Retinal pigment epithelial cell (primary cell): ENCODE results near the gene TLK2.

ENCODE experiments used
- DNase-seq: peaks from one replicate; pipeline ENCODE4 v3.0.0-alpha.2; 2010; ENCODE audit warnings: low read depth
- H3K4me3 ChIP-seq: 2 replicates; pipeline ENCODE4 v1.5.1; 2011; ENCODE audit warnings: mild to moderate bottlenecking, low read length, control low read depth, moderate library complexity
- TF ChIP-seq, protein P1 (sequence below): conservative IDR thresholded peaks from 2 replicates; pipeline ENCODE4 v1.5.1; 2011; ENCODE audit warnings: low read depth, low read length, control low read depth, inconsistent platforms

TLK2 gene

DNA sequence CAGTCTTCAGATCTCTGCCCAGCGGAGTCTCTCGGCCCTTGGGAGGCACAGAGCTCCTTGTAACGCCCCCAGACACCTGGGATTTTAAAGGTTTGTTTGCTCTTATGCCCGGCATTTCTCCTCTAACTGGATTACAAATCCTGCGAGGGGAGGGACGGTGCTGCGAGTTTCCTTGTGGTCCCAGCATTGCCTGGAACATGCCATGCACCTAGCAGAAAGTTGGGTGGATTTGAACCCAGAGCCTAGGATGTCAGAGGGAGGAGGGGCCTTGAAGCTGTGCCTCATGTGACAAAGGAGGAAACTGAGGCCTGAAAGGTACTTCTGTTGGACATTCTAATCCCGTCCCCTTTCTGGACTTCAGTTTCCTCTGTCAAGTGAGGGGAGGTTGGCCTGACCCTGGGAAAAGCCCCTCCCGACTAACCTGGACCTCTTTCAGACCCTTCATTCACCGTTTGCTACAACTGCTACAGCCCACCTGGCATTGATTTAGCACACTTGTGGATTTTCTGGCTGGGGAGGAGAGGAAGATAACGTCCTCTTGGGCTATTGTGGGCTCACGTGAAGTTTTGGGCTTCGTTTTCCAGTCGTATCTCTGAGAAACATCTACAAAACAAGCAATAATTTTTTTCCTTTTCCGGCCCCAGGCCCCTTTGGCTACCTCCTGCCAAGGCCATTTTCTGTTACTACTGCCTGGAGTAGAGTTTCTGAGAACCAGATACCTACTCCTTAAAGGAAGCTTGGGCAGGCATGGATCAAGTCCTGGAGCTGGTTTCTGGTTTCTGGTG lies 179.7 kb downstream of the TLK2 start:
- no peak for DNase-seq
- no peak overlapping the region for H3K4me3 ChIP-seq
- TF ChIP-seq, protein P1, sequence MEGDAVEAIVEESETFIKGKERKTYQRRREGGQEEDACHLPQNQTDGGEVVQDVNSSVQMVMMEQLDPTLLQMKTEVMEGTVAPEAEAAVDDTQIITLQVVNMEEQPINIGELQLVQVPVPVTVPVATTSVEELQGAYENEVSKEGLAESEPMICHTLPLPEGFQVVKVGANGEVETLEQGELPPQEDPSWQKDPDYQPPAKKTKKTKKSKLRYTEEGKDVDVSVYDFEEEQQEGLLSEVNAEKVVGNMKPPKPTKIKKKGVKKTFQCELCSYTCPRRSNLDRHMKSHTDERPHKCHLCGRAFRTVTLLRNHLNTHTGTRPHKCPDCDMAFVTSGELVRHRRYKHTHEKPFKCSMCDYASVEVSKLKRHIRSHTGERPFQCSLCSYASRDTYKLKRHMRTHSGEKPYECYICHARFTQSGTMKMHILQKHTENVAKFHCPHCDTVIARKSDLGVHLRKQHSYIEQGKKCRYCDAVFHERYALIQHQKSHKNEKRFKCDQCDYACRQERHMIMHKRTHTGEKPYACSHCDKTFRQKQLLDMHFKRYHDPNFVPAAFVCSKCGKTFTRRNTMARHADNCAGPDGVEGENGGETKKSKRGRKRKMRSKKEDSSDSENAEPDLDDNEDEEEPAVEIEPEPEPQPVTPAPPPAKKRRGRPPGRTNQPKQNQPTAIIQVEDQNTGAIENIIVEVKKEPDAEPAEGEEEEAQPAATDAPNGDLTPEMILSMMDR: no peak

DNA sequence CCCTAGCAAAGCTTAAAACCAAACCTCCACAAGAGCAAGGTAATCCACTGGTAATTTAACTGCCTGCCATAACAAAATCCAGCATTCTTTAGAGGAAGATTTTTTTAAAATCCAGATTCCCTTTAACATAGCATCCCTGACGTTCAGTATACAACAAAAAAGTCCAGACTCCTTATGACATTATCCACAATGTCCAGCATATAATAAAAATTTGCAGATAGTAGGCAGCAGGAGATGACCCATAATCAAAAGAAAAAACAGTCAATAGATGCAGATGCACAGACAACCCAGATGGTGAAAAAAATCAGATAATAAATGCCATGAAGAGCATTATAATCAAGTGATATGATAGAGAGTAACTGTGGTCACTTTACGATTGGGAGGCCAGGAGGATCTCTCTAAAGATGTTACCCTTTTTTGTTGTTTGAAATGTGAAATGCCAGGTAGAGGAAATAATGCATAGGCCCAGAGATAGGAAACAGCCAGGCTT lies 182.0 kb downstream of the TLK2 start:
- no peak for DNase-seq
- TF ChIP-seq, protein P1: no peak
- no peak overlapping the region for H3K4me3 ChIP-seq

DNA sequence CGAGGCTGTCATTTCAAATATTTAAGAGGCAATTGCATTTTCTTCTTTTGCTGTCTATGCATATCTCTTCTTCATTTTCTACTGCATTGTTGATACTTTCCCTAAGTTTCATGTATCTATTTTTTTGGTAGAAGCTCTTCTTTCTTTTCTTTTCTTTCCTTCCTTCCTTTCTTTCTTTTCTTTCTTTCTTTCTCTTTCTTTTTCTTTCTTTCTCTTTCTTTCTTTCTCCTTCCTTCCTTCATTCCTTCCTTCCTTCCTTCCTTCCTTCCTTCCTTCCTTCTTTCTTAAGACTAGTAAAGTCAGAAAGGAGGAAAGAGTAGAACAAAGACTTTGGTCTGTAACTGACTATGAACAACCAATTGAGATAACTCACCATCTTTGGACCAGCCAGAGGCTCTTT lies 182.7 kb downstream of the TLK2 start:
- no peak overlapping the region for H3K4me3 ChIP-seq
- TF ChIP-seq, protein P1: no peak
- DNase-seq: no peak

DNA sequence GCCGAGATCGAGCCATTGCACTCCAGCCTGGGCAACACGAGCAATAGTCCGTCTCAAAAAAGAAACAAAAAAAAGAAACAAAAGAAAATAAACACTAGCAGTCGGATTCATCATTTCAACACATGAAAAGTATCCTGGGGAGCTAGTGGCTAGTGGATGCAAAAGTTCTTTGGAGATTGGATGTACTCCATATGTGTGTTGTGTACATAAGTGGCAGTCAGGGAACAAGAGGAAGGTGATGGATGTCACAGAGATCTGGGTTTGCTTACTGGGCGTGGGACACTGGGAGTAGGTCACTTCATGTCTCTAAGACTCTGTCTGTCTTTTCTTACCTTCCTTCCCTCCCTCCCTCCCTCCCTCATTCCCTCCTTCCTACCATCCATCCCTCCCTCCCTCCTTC lies 184.2 kb downstream of the TLK2 start:
- TF ChIP-seq, protein P1: no peak
- H3K4me3 ChIP-seq: no peak overlapping the region
- DNase-seq: no peak
